Neural cell (in vitro differentiated cells): ENCODE results near the gene UBE2F.
"Not testable (repeated sequence)": the region's sequence is repeated elsewhere in the genome, so short reads cannot be mapped to it uniquely, and the experiment has no call there.

ENCODE experiments used
- EP300 ChIP-seq: fragments of 450-650 bp; conservative IDR thresholded peaks from 2 replicates; pipeline ENCODE4 v1.6.1; 2014; ENCODE audit warnings: antibody characterized with exemption, mild to moderate bottlenecking, moderate library complexity; ENCODE audit not compliant: poor library complexity, severe bottlenecking
- EZH2 ChIP-seq: fragments of 200-600, 300-800 bp; shearing (Covaris generic), sonication (generic); IDR thresholded peaks from 2 replicates; pipeline ENCODE4 v1.6.1; 2014; ENCODE audit warnings: antibody characterized with exemption, low read length, borderline replicate concordance, mild to moderate bottlenecking; ENCODE audit not compliant: insufficient read depth, poor library complexity, severe bottlenecking
- MXI1 ChIP-seq: fragments of 450-650 bp; conservative IDR thresholded peaks from 2 replicates; pipeline ENCODE4 v1.6.1; 2014; ENCODE audit warnings: antibody characterized with exemption, mild to moderate bottlenecking; ENCODE audit not compliant: poor library complexity, severe bottlenecking
- POLR2AphosphoS5 ChIP-seq: IDR thresholded peaks from 2 replicates; pipeline ENCODE4 v1.6.1; 2012
- RAD21 ChIP-seq: fragments of 450-650 bp; conservative IDR thresholded peaks from 2 replicates; pipeline ENCODE4 v1.6.1; 2014; ENCODE audit warnings: antibody characterized with exemption, mild to moderate bottlenecking, moderate library complexity
- SMC3 ChIP-seq: fragments of 450-650 bp; conservative IDR thresholded peaks from 2 replicates; pipeline ENCODE4 v1.6.1; 2014; ENCODE audit warnings: antibody characterized with exemption, mild to moderate bottlenecking, moderate library complexity; ENCODE audit not compliant: poor library complexity
- TAF1 ChIP-seq: IDR thresholded peaks from 2 replicates; pipeline ENCODE4 v1.6.1; 2012; ENCODE audit warnings: low read depth
- TF ChIP-seq, protein P1 (sequence below): fragments of 450-650 bp; IDR thresholded peaks from 2 replicates; pipeline ENCODE4 v1.5.1; 2014; ENCODE audit warnings: antibody characterized with exemption, mild to moderate bottlenecking, moderate library complexity; ENCODE audit not compliant: poor library complexity, severe bottlenecking
- TF ChIP-seq, protein P2 (sequence below): IDR thresholded peaks from 2 replicates; pipeline ENCODE4 v1.6.1; 2012; ENCODE audit warnings: borderline replicate concordance

DNA sequence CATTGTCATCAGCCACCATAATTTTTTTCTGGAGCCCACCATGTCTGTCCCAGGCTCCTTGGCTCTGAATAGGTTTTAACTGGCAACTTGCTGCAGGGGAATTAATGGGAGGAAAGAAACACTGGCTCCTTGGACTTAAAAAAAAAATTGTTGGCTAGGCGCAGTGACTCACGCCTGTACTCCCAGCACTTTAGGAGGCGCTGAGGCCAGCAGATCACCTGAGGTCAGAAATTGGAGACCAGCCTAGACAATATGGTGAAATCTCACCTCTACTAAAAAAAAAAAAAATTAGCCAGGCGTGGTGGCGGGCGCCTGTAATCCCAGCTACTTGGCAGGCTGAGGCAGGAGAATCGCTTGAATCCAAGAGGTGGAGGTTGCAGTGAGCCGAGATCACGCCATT lies 67.2 kb downstream of the UBE2F start:
- TF ChIP-seq, protein P1, sequence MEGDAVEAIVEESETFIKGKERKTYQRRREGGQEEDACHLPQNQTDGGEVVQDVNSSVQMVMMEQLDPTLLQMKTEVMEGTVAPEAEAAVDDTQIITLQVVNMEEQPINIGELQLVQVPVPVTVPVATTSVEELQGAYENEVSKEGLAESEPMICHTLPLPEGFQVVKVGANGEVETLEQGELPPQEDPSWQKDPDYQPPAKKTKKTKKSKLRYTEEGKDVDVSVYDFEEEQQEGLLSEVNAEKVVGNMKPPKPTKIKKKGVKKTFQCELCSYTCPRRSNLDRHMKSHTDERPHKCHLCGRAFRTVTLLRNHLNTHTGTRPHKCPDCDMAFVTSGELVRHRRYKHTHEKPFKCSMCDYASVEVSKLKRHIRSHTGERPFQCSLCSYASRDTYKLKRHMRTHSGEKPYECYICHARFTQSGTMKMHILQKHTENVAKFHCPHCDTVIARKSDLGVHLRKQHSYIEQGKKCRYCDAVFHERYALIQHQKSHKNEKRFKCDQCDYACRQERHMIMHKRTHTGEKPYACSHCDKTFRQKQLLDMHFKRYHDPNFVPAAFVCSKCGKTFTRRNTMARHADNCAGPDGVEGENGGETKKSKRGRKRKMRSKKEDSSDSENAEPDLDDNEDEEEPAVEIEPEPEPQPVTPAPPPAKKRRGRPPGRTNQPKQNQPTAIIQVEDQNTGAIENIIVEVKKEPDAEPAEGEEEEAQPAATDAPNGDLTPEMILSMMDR: not testable (repeated sequence)
- TF ChIP-seq RAD21, TAF1, EZH2, POLR2AphosphoS5, EP300, SMC3, MXI1: not testable (repeated sequence)
- TF ChIP-seq, protein P2, sequence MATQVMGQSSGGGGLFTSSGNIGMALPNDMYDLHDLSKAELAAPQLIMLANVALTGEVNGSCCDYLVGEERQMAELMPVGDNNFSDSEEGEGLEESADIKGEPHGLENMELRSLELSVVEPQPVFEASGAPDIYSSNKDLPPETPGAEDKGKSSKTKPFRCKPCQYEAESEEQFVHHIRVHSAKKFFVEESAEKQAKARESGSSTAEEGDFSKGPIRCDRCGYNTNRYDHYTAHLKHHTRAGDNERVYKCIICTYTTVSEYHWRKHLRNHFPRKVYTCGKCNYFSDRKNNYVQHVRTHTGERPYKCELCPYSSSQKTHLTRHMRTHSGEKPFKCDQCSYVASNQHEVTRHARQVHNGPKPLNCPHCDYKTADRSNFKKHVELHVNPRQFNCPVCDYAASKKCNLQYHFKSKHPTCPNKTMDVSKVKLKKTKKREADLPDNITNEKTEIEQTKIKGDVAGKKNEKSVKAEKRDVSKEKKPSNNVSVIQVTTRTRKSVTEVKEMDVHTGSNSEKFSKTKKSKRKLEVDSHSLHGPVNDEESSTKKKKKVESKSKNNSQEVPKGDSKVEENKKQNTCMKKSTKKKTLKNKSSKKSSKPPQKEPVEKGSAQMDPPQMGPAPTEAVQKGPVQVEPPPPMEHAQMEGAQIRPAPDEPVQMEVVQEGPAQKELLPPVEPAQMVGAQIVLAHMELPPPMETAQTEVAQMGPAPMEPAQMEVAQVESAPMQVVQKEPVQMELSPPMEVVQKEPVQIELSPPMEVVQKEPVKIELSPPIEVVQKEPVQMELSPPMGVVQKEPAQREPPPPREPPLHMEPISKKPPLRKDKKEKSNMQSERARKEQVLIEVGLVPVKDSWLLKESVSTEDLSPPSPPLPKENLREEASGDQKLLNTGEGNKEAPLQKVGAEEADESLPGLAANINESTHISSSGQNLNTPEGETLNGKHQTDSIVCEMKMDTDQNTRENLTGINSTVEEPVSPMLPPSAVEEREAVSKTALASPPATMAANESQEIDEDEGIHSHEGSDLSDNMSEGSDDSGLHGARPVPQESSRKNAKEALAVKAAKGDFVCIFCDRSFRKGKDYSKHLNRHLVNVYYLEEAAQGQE: not testable (repeated sequence)
